HL-60 (cell line): ENCODE measurements around the gene ALPK1.

ENCODE experiments used
- DNase-seq, 2 experiments: peaks; one replicate each; pipeline ENCODE4 v3.0.0-alpha.2; 2010 to 2020; ENCODE audit warnings: low read depth in 1 of 2, low spot score in 1 of 2
- H3K27ac ChIP-seq: fragments of 250-450 bp; sonication (Bioruptor Pico); replicated peaks from 2 replicates; pipeline ENCODE4 v1.5.1; 2020; ENCODE audit warnings: mild to moderate bottlenecking, moderate library complexity
- H3K27me3 ChIP-seq: fragments of 250-450 bp; sonication (Bioruptor Pico); 2 replicates; pipeline ENCODE4 v1.5.1; 2021; ENCODE audit warnings: mild to moderate bottlenecking, moderate library complexity; ENCODE audit not compliant: insufficient read depth, poor library complexity, severe bottlenecking
- H3K4me3 ChIP-seq: replicated peaks from 2 replicates; pipeline ENCODE4 v1.5.1; 2011; ENCODE audit warnings: mild to moderate bottlenecking, control low read depth, low read length; ENCODE audit not compliant: insufficient read depth
- CTCF ChIP-seq: IDR thresholded peaks from one replicate; pipeline ENCODE4 v1.5.1; 2011; ENCODE audit warnings: low read length, control low read depth, inconsistent platforms; ENCODE audit not compliant: insufficient read depth
- GABPA ChIP-seq: IDR thresholded peaks from 2 replicates; pipeline ENCODE4 v1.6.1; 2012; ENCODE audit warnings: low read depth
- POLR2AphosphoS5 ChIP-seq: IDR thresholded peaks from 2 replicates; pipeline ENCODE4 v1.6.1; 2012; ENCODE audit warnings: low read depth
- REST ChIP-seq: IDR thresholded peaks from 2 replicates; pipeline ENCODE4 v1.6.1; 2012; ENCODE audit warnings: low read depth; ENCODE audit not compliant: insufficient replicate concordance
- SPI1 ChIP-seq: IDR thresholded peaks from 2 replicates; pipeline ENCODE4 v1.6.1; 2012; ENCODE audit warnings: low read depth, mild to moderate bottlenecking, borderline replicate concordance

Gene ALPK1

GRCh38 chr4:112410804-112411203 is 113.6 kb downstream of the ALPK1 start:
- Histone ChIP-seq H3K4me3 (no peak overlapping the region), H3K27ac (no peak overlapping the region), H3K27me3 (no peaks in the 10 kb centered on the region)
- TF ChIP-seq SPI1 (no peak), CTCF (no peak)
- DNase-seq, result no peak

- Histone ChIP-seq H3K4me3 (no peak overlapping the region), H3K27me3 (no peaks in the 10 kb centered on the region), H3K27ac (no peak overlapping the region)
- TF ChIP-seq SPI1 (no peak), GABPA (no peak)
- no peak for DNase-seq
Measured at GRCh38 chr4:112411781-112412550, 114.8 kb downstream of the ALPK1 start.

GRCh38 chr4:112416464-112416863 is 119.3 kb downstream of the ALPK1 start:
- DNase-seq, result no peak
- no peak for TF ChIP-seq SPI1
- TF ChIP-seq POLR2AphosphoS5, result no peak
- no peak for TF ChIP-seq GABPA
- TF ChIP-seq REST, result no peak
- no peak for TF ChIP-seq CTCF
- Histone ChIP-seq H3K4me3 (no peak overlapping the region), H3K27me3 (no peaks in the 10 kb centered on the region), H3K27ac (no peak overlapping the region)

GRCh38 chr4:112418092-112418491 is 120.9 kb downstream of the ALPK1 start:
- no peak overlapping the region for H3K4me3 ChIP-seq
- no peak for DNase-seq
- no peaks in the 10 kb centered on the region for H3K27me3 ChIP-seq

More at GRCh38 chr4:112418092-112418491, 120.9 kb downstream of the ALPK1 start:
- TF ChIP-seq REST (no peak), GABPA (no peak), SPI1 (no peak), POLR2AphosphoS5 (no peak), CTCF (no peak)
- no peak overlapping the region for H3K27ac ChIP-seq
